Fibroblast of the conjunctiva (primary cell): Measurements from ENCODE around the gene SRP14.
"Not testable (repeated sequence)": the region's sequence is repeated elsewhere in the genome, so short reads cannot be mapped to it uniquely, and the experiment has no call there.

Experiments used
- DNase-seq: peaks from one replicate; pipeline ENCODE4 v3.0.0-alpha.2; 2010; ENCODE audit warnings: low read depth

SRP14 gene

DNA sequence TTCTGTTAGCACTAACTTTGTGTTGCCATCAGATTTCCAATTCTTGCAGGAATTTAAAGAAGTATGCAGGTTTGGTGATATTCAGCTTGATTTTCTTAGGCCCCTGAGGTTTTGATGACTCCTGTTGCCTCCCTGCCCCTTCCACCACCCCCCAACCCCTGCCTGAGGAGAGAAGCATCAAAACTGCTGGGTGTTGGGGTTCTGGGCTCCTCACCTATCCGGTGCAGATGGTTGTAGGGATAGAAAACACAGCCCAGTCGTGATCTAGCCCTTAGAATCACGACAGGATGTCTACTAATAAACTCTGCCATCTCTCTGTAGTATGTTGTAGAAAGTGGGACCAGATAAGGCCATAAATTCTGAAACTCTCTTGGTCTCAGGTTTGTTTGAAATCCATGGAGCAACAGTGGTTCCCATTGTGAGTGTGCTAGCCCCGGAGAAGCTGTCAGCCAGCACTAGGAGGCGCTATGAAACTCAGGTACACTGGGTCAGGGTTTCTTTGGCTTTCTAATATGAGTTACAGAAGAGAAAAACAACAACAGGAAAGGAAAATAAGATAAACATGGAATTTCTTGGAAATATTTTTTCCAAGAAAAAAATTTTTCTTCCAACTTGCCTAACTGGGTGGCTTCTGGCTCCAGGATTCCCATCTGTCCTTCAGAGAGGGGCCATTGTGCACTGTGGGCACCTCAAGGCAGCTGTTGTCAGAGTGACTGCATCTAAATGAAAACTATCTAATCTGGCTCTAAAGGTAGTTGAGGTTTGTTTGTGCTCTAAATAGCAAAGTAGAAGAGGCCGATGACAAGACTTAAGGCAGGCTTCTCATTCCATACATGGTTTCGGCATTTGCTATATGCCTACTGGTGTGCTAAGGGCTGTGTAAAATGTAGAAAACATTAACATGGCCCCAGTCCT is 8.7 kb downstream of the SRP14 start:
- no peak for DNase-seq

DNA sequence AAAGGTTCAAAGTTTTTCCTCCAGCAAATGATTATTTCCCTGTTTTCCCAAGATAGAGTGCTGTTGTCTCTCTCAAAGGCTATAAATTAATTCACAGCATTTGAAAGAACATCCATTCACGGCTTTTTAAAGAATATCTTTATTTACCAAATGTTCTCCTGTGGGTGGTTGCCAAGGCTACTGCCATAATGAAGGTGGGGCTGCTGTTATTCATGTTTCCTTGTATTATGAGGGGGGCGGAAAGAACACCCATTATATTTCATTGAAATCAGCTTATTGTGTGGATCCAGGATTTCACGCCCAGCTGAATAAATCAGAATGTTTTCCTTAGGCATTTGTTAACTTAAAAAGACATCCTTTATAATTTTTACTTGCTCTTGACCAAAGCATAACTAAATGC is 10.1 kb downstream of the SRP14 start:
- DNase-seq: no peak

DNA sequence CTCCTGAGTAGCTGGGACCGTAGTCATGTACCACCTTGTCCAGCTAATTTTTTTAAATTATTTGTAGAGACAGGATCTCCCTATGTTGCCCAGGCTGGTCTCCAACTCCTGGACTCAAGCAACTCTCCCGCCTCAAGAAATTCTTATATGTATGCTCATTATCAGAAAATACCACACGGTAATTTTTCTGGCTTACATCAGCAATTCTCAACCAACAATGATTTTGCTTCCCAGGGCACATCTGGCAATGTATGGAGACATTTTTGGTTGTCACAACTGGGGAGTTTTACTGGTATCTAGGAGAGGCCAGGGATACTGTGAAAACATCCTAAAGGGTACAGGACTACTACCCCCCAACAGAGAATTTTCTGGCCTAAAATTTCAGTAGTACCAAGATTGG is 10.8 kb downstream of the SRP14 start:
- DNase-seq: no peak

DNA sequence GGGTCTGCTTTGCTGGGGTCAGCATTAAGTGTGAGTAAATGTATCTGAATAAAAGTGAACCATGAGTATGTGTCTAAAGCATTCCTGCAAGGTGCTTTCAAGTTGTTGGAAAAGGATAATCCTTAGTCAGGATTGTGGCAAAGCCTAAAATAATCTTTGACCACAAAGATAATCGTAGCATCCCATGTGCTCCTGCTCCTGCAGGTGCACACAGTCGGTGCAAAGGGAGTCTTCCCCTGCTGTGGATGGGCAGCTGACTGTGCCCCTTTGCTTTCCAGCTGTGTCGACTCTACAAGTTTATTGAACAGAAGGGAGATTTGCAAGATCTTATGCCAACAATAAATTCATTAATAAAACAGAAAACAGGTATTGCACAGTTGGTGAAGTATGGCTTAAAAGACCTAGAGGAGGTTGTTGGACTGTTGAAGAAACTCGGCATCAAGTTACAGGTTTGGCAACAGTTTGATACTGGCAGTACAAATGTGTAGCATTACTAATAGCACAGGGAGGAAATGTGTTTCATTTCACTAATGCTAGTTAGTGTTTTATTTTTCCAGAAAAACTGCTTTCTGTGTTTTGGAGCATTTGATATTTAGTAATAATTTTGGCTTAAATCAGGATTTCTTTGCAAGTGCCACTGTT is 22.6 kb downstream of the SRP14 start:
- no peak for DNase-seq

DNA sequence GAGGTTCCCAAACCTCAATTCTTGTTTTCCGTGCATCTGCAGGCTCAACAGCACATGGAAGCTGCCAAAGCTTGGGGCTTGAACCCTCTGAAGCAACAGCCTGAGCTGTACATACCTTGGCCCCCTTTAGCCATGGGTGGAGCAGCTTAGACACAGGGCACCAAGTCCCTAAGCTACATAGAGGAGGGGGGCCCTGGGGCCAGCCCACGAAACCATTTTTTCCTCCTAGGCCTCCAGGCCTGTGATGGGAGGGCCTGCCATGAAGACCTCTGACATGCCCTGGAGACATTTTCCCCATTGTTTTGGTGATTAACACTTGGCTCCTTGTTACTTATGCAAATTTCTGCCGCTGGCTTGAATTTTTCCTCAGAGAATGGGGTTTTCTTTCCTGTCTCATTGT is 24.6 kb downstream of the SRP14 start:
- no peak for DNase-seq

DNA sequence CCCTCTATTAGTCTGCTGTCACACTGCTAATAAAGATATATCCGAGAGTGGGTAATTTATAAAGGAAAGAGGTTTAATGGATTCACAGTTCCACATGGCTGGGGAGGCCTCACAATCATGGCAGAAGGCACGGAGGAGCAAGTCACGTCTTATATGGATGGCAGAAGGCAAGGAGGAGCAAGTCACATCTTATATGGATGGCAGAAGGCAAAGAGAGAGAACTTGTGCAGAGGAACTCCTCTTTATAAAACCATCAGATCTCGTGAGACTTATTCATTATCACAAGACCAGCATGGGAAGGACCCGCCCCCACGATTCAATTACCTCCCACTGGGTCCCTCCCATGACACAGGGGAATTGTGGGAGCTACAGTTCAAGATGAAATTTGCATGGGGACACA is 25.6 kb downstream of the SRP14 start:
- DNase-seq: not testable (repeated sequence)

- DNase-seq: no peak
Measured at GRCh38 chr15:40011303-40011702, 27.7 kb downstream of the SRP14 start.

GRCh38 chr15:40010686-40011085 is 28.3 kb downstream of the SRP14 start:
- DNase-seq: peak; percentile 27

DNA sequence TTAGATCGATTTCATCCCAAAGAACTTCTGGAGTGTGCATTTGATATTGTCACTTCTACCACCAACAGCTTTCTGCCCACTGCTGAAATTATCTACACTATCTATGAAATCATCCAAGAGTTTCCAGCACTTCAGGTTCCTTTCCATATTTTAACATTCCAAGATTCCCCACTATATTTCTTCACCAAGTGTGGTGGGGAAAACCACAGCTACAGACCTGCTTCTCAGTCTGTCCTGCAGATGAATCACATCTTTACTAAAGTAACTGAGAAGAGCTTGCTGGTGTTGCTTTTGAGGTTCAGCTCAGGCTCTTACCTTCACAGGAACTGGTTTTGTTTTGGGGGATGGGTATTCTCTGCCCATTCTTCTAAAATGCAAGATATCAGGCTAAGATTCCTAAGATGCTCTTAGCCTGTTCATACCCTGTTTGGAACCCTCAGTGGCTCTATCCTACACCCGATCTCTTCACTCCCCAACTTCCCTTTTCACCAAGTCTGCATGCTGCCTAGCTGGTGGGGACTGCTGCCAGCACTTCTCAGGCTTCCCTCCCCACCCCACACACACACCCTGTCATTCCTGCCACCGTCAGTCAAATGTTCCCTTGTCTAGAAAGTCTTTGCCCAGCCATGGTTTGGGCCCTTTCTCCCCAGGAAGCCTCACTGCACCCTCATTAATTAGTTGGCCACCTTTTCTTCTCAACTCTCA is 30.8 kb downstream of the SRP14 start:
- DNase-seq: no peak

DNA sequence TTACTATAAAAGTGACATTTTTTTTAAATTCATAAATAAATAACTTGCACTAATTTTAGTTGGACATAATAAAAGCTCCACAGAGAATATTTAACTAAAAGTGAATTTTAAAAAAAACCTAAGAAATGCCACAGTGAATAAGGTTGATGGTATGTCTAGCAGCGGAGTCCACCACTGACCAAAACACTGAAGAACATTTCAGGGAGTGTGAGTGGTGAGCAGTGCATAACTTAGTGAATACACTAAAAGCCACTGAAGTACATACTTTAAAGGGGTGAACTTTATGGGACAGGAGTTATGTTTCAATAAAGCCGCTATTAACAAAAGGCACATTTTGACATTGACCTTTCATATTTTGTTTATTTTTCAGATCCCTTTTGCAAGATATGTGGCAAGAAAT is 32.3 kb downstream of the SRP14 start:
- DNase-seq: no peak

GRCh38 chr15:40006003-40006402 is 33.0 kb downstream of the SRP14 start:
- no peak for DNase-seq

DNA sequence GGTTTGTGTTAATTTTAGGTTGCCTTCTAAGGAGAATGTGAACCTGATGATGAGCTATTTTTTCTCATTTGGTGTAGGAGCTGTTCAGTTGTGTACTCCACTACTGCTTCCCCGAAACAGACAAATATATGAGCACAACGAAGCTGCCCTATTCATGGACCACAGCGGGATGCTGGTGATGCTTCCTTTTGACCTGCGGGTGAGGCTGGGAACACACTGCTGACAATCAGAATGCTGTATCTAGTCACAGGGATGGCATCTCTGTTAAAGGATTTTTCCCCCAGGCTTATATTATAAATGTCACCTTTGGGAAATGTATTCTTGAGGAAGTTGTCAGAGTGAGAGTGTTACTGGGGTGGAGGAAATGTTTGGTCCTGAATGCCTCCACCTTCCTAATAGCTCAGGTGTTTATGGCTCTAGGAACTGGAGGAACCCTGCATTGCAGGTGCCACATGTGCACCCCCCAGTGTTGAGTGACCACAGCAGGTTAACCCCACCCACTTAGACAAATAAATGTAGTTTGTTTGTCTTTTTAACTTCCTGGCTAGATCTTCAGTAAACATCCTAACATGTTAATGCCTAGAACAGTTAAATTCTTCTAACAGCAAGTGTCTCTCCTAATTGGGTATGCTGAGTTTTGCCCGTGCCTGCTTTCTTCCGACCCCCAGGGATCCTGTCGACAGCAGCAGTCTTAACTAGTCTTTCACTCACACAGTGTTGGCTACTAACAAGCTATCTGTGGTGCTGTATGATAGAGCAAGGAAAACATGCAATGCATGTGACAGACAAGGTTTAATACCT is 35.7 kb downstream of the SRP14 start:
- no peak for DNase-seq

- no peak for DNase-seq
Measured at GRCh38 chr15:40002295-40002694, 36.7 kb downstream of the SRP14 start.

GRCh38 chr15:39999538-40000200 is 39.3 kb downstream of the SRP14 start:
- no peak for DNase-seq

DNA sequence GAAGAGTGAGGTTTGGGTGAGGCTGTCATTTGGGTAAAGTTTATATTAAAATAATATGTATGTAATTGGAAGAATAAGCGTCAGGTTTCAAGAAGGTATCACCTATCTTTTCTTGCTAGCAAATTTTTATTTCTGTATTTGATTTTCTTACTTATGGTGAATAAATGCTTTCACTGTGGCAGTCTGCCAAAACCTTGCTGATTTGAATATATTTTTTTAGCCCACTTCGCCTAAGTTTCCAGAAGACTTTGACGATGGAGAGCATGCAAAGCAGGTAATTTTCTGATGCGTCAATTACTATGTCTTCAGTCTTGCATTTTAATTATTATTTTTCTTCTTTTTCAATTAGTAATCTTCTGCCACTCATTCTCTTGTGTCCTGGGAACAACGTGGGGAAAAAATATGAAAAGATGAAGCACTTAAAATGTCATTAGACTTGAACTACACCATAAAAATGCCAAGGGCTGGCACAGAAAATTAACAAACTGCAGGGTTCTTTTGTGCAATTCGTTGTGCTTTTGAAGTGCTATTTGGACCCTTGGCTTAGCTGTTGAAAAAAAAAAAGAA is 40.4 kb downstream of the SRP14 start:
- DNase-seq: no peak

GRCh38 chr15:39997639-39998038 is 41.3 kb downstream of the SRP14 start:
- DNase-seq: no peak

DNA sequence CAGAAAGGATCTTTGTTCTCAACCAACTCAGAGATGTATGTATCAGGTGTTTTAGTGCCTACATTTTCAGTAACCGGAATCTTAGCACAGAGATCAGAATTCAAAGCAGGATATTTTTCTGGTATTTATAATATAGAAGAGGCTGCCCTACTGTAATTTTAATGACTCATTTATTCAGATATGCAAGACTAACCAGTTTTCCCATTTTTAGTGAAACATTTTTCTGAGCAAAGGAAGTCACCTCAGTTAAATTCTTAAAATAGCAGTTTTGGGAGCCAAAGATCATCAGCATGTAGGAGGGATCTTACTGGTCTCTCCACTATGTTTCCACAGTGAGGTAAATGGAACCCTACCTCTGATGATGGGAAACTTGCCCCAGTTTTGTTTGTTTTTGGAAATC is 42.0 kb downstream of the SRP14 start:
- DNase-seq: no peak

GRCh38 chr15:39996228-39996627 is 42.8 kb downstream of the SRP14 start:
- DNase-seq: not testable (repeated sequence)

DNA sequence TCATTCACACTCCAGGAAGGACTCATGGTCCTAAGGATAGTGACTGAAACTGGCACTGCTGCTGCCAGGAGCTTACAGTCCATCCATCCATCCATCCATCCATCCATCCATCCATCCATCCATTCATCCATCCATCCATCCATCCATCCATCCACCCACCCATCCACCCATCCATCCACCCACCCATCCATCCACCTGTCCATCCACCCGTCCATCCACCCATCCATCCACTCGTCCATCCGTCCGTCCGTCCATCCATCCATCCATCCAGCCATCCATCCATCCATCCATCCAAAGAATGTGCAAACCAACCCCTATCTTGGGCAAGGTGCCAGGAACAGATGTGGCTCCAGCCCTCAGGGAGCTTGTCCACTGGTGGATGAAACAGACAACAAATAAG is 46.0 kb downstream of the SRP14 start:
- not testable (repeated sequence) for DNase-seq

DNA sequence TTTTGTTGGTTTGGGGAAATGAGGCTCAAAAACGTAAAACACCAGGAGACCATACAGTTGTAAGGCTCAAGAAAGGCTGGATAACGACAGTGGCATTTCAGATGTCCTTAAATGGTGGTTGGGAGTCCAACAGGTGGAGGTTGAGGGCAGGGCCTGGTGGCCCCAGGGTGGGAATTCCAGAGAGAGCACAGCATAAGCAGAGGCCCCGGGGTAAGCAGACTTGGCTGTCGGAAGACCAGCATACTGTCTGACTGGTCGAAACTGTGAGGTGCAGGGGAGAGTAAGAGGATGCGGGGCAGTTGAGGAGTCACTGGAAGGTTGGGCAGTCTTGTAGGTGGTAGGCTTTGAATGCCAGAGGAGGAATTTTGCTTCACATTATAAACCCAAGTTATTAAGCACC is 48.3 kb downstream of the SRP14 start:
- no peak for DNase-seq

- DNase-seq: no peak
Measured at GRCh38 chr15:39987821-39988220, 51.2 kb downstream of the SRP14 start.
